Measurements from ENCODE around the gene CEACAM16.

CEACAM16 gene

DNA sequence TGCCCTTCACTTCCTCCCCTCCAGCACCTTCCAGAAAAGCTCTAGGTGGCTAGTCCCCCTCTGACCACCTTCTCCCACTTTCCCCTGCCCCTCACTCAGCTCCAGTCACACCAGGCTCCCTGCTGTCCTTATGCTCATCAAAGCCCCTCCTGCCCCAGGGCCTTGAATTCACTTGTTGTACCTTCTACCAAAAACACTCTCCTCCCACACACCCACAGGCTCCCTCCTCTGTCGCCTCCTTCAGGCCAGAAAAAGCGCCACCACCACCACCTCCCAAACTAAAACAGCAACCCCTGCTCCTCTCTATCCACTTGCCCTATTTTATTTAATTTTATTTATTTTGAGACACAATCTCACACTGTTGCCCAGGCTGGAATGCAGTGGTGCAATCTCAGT lies 4.8 kb upstream of the CEACAM16 start:
- TF ChIP-seq, protein P1, sequence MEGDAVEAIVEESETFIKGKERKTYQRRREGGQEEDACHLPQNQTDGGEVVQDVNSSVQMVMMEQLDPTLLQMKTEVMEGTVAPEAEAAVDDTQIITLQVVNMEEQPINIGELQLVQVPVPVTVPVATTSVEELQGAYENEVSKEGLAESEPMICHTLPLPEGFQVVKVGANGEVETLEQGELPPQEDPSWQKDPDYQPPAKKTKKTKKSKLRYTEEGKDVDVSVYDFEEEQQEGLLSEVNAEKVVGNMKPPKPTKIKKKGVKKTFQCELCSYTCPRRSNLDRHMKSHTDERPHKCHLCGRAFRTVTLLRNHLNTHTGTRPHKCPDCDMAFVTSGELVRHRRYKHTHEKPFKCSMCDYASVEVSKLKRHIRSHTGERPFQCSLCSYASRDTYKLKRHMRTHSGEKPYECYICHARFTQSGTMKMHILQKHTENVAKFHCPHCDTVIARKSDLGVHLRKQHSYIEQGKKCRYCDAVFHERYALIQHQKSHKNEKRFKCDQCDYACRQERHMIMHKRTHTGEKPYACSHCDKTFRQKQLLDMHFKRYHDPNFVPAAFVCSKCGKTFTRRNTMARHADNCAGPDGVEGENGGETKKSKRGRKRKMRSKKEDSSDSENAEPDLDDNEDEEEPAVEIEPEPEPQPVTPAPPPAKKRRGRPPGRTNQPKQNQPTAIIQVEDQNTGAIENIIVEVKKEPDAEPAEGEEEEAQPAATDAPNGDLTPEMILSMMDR (IDR thresholded peaks at IDR 0.05; ENCODE audit: unreplicated experiment in 3 of 3) = no peak
- Mint-ChIP-seq H3K27ac (peak overlapping the region in 2 of 3 experiments; percentile 57 to 73), H3K4me1 (peaks cover 5% of the 10 kb centered on the region), H3K9me3 (no peaks in the 10 kb centered on the region), H3K27me3 (ENCODE audit: low read depth) (peaks cover 7% of the 10 kb centered on the region), H3K4me3 (no peak overlapping the region), H3K36me3 (ENCODE audit: low read depth) (no peaks in the 10 kb centered on the region)

GRCh38 chr19:44696939-44697669 lies 1.8 kb upstream of the CEACAM16 start:
- Mint-ChIP-seq H3K4me3 (no peak overlapping the region), H3K4me1 (peaks cover 5% of the 10 kb centered on the region), H3K36me3 (ENCODE audit: low read depth) (no peaks in the 10 kb centered on the region), H3K27ac (no peak overlapping the region), H3K27me3 (ENCODE audit: low read depth) (peaks cover 6% of the 10 kb centered on the region), H3K9me3 (no peaks in the 10 kb centered on the region)
- TF ChIP-seq, protein P1 (IDR thresholded peaks at IDR 0.05; ENCODE audit: unreplicated experiment in 3 of 3) = no peak

DNA sequence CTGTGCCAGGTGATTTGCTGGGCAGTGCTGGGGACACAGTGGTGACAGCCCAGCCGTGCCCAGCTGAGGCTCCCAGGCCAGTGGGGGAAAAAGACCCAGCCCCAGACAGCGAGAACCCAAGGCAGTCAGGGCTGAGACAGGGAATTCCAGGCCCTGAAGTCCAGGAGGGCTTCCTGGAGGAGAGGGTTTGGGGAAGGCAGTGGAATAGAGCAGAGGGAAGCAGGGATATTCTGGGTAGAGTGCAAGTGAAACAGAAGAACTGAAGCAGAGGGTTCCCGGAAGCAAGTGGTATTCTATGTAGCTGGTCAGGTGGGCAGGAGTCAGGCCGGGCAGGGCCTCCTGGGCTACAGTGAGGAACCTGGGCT lies 1.3 kb upstream of the CEACAM16 start:
- Mint-ChIP-seq H3K36me3 (ENCODE audit: low read depth) (no peaks in the 10 kb centered on the region), H3K27me3 (ENCODE audit: low read depth) (peaks cover 7% of the 10 kb centered on the region), H3K4me1 (peaks cover 6% of the 10 kb centered on the region), H3K4me3 (no peak overlapping the region), H3K27ac (no peak overlapping the region), H3K9me3 (no peaks in the 10 kb centered on the region)
- TF ChIP-seq, protein P1 (IDR thresholded peaks at IDR 0.05; ENCODE audit: unreplicated experiment in 3 of 3) = no peak

DNA sequence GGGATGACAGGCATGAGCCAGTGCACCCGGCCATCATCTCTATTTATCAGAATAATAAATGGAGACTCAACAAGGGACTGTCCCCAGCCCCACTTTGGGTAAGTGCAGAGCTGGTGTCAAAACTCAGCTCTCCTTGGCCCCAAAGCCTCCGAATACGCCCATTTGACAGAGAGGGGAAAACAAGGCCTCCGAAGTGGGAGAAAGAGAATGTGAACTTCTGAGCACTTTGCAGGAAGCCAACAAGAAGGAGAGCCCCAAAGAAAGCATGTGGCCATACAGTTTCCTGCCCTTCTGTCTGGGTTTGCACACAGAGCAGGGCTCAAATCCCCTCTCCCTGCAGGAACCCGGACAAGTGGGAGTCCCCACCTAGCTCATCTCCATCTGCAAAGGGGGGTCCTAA lies 1.6 kb downstream of the CEACAM16 start:
- Mint-ChIP-seq H3K36me3 (ENCODE audit: low read depth) (no peaks in the 10 kb centered on the region), H3K4me1 (peaks cover 14% of the 10 kb centered on the region), H3K4me3 (no peak overlapping the region), H3K9me3 (no peaks in the 10 kb centered on the region), H3K27ac (no peak overlapping the region), H3K27me3 (ENCODE audit: low read depth) (peaks cover 10% of the 10 kb centered on the region)
- TF ChIP-seq, protein P1 (IDR thresholded peaks at IDR 0.05; ENCODE audit: unreplicated experiment in 3 of 3) = no peak

- H3K9me3 Mint-ChIP-seq = no peaks in the 10 kb centered on the region
- H3K4me3 Mint-ChIP-seq = no peak overlapping the region
- peaks cover 10% of the 10 kb centered on the region for H3K27me3 Mint-ChIP-seq (ENCODE audit: low read depth)
- peaks cover 20% of the 10 kb centered on the region for H3K4me1 Mint-ChIP-seq
- TF ChIP-seq, protein P1 (IDR thresholded peaks at IDR 0.05; ENCODE audit: unreplicated experiment in 3 of 3) = no peak
- no peak overlapping the region for H3K27ac Mint-ChIP-seq
- H3K36me3 Mint-ChIP-seq (ENCODE audit: low read depth) = no peaks in the 10 kb centered on the region
Observed at GRCh38 chr19:44701228-44701627, 2.3 kb downstream of the CEACAM16 start.

GRCh38 chr19:44702551-44703176 lies 3.7 kb downstream of the CEACAM16 start:
- H3K4me3 Mint-ChIP-seq = no peak overlapping the region
- no peak overlapping the region for H3K27ac Mint-ChIP-seq

More at GRCh38 chr19:44702551-44703176, 3.7 kb downstream of the CEACAM16 start:
- TF ChIP-seq, protein P1 (IDR thresholded peaks at IDR 0.05; ENCODE audit: unreplicated experiment in 3 of 3) = no peak
- no peaks in the 10 kb centered on the region for H3K9me3 Mint-ChIP-seq
- H3K36me3 Mint-ChIP-seq (ENCODE audit: low read depth) = no peaks in the 10 kb centered on the region
- H3K27me3 Mint-ChIP-seq (ENCODE audit: low read depth) = peaks cover 10% of the 10 kb centered on the region
- H3K4me1 Mint-ChIP-seq = peaks cover 17% of the 10 kb centered on the region
